SU-DHL-6 (cell line): ENCODE data around the gene CEP78.

Source experiments
- CTCF ChIP-seq: fragments of 200-600 bp; sonication (generic); IDR thresholded peaks from one replicate; pipeline ENCODE4 v1.5.1; 2017; ENCODE audit warnings: antibody characterized with exemption, mild to moderate bottlenecking, low read length, moderate library complexity; ENCODE audit not compliant: insufficient read depth, poor library complexity, severe bottlenecking
- EZH2phosphoT487 ChIP-seq: fragments of 200-600 bp; sonication (generic), shearing (Covaris generic); conservative IDR thresholded peaks from 2 replicates; pipeline ENCODE4 v1.6.1; 2018; ENCODE audit warnings: mild to moderate bottlenecking, antibody characterized with exemption, low read length, moderate library complexity, mixed read lengths

- TF ChIP-seq CTCF (no peak), EZH2phosphoT487 (no peak)
Measured at GRCh38 chr9:78239506-78239905, 3.6 kb downstream of the CEP78 start.
